SU-DHL-6 (cell line): Measurements from ENCODE around the gene DKKL1.
A peak's percentile ranks its signal among the peaks of the same experiment; 100 is the strongest.
"Not testable (repeated sequence)": the region's sequence is repeated elsewhere in the genome, so short reads cannot be mapped to it uniquely, and the experiment has no call there.

Experiments
- H2AFZ ChIP-seq: fragments of 200-600 bp; sonication (generic); 2 replicates; pipeline ENCODE4 v1.6.1; 2014; ENCODE audit warnings: low read depth, mild to moderate bottlenecking, moderate library complexity, mixed read lengths, antibody characterized with exemption, low read length; ENCODE audit not compliant: severe bottlenecking
- H3F3A ChIP-seq: fragments of 200-600 bp; shearing (Covaris generic); 2 replicates; pipeline ENCODE4 v1.6.0; 2016; ENCODE audit warnings: antibody characterized with exemption, mild to moderate bottlenecking; ENCODE audit not compliant: insufficient read depth
- H3K27ac ChIP-seq: fragments of 200-600 bp; sonication (generic); 2 replicates; pipeline ENCODE4 v1.5.1; 2016; ENCODE audit warnings: low read depth, mild to moderate bottlenecking, low read length, moderate library complexity, mixed read lengths
- H3K27me3 ChIP-seq: fragments of 200-600 bp; sonication (generic), shearing (Covaris generic); 2 replicates; pipeline ENCODE4 v1.6.0; 2014; ENCODE audit warnings: mild to moderate bottlenecking, low read length
- H3K36me3 ChIP-seq: fragments of 200-600 bp; sonication (generic); 2 replicates; pipeline ENCODE4 v1.6.1; 2014; ENCODE audit warnings: mild to moderate bottlenecking, low read length, mixed read lengths
- H3K4me2 ChIP-seq: fragments of 300-600, 200-600 bp; shearing (Covaris generic), sonication (generic); 2 replicates; pipeline ENCODE4 v1.6.0; 2014; ENCODE audit warnings: low read length, low read depth, mild to moderate bottlenecking; ENCODE audit not compliant: poor library complexity, severe bottlenecking
- H3K4me3 ChIP-seq: fragments of 200-600 bp; sonication (generic); 2 replicates; pipeline ENCODE4 v1.5.1; 2014; ENCODE audit warnings: antibody characterized with exemption, low read length, mild to moderate bottlenecking, mixed read lengths; ENCODE audit not compliant: insufficient read depth, poor library complexity, severe bottlenecking
- H3K79me2 ChIP-seq: fragments of 200-600 bp; sonication (generic); 2 replicates; pipeline ENCODE4 v1.6.1; 2014; ENCODE audit warnings: mild to moderate bottlenecking, low read length, moderate library complexity; ENCODE audit not compliant: insufficient read depth
- H3K9ac ChIP-seq: fragments of 200-600 bp; sonication (generic); 2 replicates; pipeline ENCODE4 v1.7.0; 2014; ENCODE audit warnings: mild to moderate bottlenecking, low read length
- H3K9me2 ChIP-seq: fragments of 200-600 bp; sonication (generic); replicated peaks from 2 replicates; pipeline ENCODE4 v1.6.1; 2014; ENCODE audit warnings: low read length; ENCODE audit not compliant: insufficient read depth
- H3K9me3 ChIP-seq: fragments of 200-600 bp; sonication (generic); 2 replicates; pipeline ENCODE4 v1.6.1; 2014; ENCODE audit warnings: low read length, mixed read lengths; ENCODE audit not compliant: insufficient read depth
- H4K20me1 ChIP-seq: fragments of 200-600 bp; sonication (generic); 2 replicates; pipeline ENCODE4 v1.6.1; 2014; ENCODE audit warnings: low read depth, mild to moderate bottlenecking, antibody characterized with exemption, low read length, moderate library complexity, mixed read lengths
- CTCF ChIP-seq: fragments of 200-600 bp; sonication (generic); IDR thresholded peaks from one replicate; pipeline ENCODE4 v1.5.1; 2017; ENCODE audit warnings: antibody characterized with exemption, mild to moderate bottlenecking, low read length, moderate library complexity; ENCODE audit not compliant: insufficient read depth, poor library complexity, severe bottlenecking
- EZH2phosphoT487 ChIP-seq: fragments of 200-600 bp; sonication (generic), shearing (Covaris generic); conservative IDR thresholded peaks from 2 replicates; pipeline ENCODE4 v1.6.1; 2018; ENCODE audit warnings: mild to moderate bottlenecking, antibody characterized with exemption, low read length, moderate library complexity, mixed read lengths

The DKKL1 gene

GRCh38 chr19:49327878-49328544 is 35.7 kb upstream of the DKKL1 start:
- Histone ChIP-seq H2AFZ (no peak overlapping the region), H3K79me2 (peaks cover 5% of the 10 kb centered on the region; the same call in 1 of the 2 replicates), H3K9ac (peak overlapping the region; percentile 57), H3K4me2 (peak overlapping the region; percentile 85), H4K20me1 (no peaks in the 10 kb centered on the region), H3K36me3 (peaks cover 5% of the 10 kb centered on the region), H3K9me3 (no peaks in the 10 kb centered on the region), H3F3A (peaks cover 77% of the 10 kb centered on the region), H3K4me3 (peak overlapping the region; percentile 22), H3K27ac (peak overlapping the region; percentile 97), H3K9me2 (no peaks in the 10 kb centered on the region), H3K27me3 (no peaks in the 10 kb centered on the region)
- TF ChIP-seq CTCF, result peak; percentile 70
- TF ChIP-seq EZH2phosphoT487, result no peak

DNA sequence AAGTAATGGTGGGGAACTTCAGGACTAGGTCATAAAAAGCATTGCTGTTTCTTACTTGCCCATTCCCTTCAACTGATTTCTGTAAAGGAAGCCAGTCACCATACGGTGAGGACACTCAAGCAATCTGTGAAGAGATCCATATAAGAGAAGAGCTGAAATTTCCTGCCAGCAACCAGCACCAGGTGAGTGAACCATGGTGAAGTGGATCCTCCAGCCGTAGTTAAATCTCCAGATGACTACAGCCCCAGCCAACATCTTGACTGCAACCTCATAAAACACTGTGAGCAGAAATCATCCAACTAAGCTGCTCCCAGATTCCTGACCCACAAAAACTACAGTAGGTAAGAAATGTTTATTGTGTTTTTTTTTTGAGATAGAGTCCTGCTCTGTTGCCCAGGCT is 34.9 kb upstream of the DKKL1 start:
- Histone ChIP-seq H3K9me3 (no peaks in the 10 kb centered on the region), H2AFZ (no peak overlapping the region), H3K79me2 (peaks cover 5% of the 10 kb centered on the region; the same call in 1 of the 2 replicates), H4K20me1 (no peaks in the 10 kb centered on the region), H3F3A (peaks cover 79% of the 10 kb centered on the region), H3K4me3 (peak overlapping the region; percentile 34), H3K9ac (peak overlapping the region; percentile 57), H3K36me3 (no peaks in the 10 kb centered on the region), H3K9me2 (no peaks in the 10 kb centered on the region), H3K27ac (peak overlapping the region; percentile 97), H3K27me3 (no peaks in the 10 kb centered on the region), H3K4me2 (peak overlapping the region; percentile 85)
- TF ChIP-seq EZH2phosphoT487, result no peak
- no peak for TF ChIP-seq CTCF

- not testable (repeated sequence) for H3K36me3 ChIP-seq, H2AFZ ChIP-seq, H3K27me3 ChIP-seq, H4K20me1 ChIP-seq, H3K9me2 ChIP-seq, H3K9me3 ChIP-seq
- H3K27ac ChIP-seq, result peak overlapping the region; percentile 97
- peaks cover 86% of the 10 kb centered on the region for H3F3A ChIP-seq
- peak overlapping the region; percentile 85 for H3K4me2 ChIP-seq
- peak overlapping the region; percentile 13 for H3K4me3 ChIP-seq
- H3K9ac ChIP-seq, result peak overlapping the region; percentile 57
- peaks cover 19% of the 10 kb centered on the region for H3K79me2 ChIP-seq
Observed at GRCh38 chr19:49331187-49331586, 32.5 kb upstream of the DKKL1 start.

DNA sequence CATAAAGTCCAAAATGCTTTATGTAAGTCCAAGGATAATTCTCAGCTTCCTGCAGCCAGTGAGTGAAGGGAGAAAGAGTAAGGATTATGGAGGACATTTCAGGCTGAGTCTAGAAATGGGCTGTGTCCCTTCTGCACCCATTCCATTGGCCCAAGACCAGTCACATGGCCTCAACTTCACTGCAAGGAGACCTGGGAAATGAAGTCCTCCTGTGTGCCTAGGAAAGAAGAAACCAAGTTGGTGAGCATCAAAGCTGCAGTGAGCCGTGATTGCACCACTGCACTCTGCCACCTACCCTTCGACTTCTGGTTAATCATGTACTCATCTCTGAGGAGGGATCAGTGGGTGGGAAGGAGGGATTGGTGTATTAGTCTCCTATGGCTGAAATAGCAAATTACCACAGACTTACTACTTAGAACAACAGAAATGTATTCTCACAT is 32.0 kb upstream of the DKKL1 start:
- H3K79me2 ChIP-seq, result peaks cover 23% of the 10 kb centered on the region
- no peaks in the 10 kb centered on the region for H3K27me3 ChIP-seq
- peak overlapping the region; percentile 97 for H3K27ac ChIP-seq
- peaks cover 1% of the 10 kb centered on the region; the same call in 1 of the 2 replicates for H3K36me3 ChIP-seq
- peak overlapping the region; percentile 57 for H3K9ac ChIP-seq
- peak overlapping the region; percentile 13 for H3K4me3 ChIP-seq
- H3K4me2 ChIP-seq, result peak overlapping the region; percentile 85
- peaks cover 85% of the 10 kb centered on the region for H3F3A ChIP-seq
- H4K20me1 ChIP-seq, result no peaks in the 10 kb centered on the region
- no peak for TF ChIP-seq EZH2phosphoT487
- TF ChIP-seq CTCF, result no peak
- H3K9me2 ChIP-seq, result no peaks in the 10 kb centered on the region
- no peaks in the 10 kb centered on the region for H3K9me3 ChIP-seq
- H2AFZ ChIP-seq, result no peak overlapping the region

DNA sequence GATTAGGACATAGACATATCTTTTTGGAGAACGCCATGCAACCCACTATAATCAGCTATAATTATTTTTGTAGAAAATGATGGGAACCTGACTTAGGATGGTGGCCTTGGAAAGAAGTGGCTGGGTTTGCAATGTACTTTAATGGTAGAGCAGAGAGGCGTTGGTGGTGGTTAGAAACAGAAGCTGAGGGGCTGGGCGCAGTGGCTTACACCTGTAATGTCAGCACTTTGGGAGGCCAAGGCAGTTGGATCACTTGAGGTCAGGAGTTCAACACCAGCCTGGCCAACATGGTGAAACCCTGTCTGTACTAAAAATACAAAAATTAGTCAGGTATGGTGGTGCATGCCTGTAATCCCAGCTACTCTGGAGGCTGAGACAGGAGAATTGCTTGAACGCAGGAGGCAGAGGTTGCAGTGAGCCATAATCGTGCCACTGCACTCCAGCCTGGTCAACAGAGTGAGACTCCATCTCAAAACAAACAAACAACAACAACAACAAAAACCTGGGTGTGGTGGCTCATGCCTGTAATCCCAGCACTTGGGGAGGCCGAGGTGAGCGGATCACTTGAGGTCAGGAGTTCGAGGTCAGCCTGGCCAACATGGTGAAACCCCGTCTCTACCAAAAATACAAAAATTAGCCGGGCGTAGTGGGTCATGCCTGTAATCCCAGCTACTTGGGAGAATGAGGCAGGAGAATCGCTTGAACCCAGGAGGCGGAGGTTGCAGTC is 30.8 kb upstream of the DKKL1 start:
- not testable (repeated sequence) for H3K36me3 ChIP-seq, H3K27me3 ChIP-seq, H3K9me2 ChIP-seq, H4K20me1 ChIP-seq, H3K9me3 ChIP-seq, H2AFZ ChIP-seq
- peaks cover 83% of the 10 kb centered on the region for H3F3A ChIP-seq
- H3K4me2 ChIP-seq, result peak overlapping the region; percentile 85
- peaks cover 35% of the 10 kb centered on the region for H3K79me2 ChIP-seq
- H3K4me3 ChIP-seq, result peak overlapping the region; percentile 37
- peak overlapping the region; percentile 57 for H3K9ac ChIP-seq
- peak overlapping the region; percentile 97 for H3K27ac ChIP-seq
